HEK293 (cell line): ENCODE results near the gene TLCD3B.

Experiments used
- GLIS2 ChIP-seq: fragments of 450-650 bp; formaldehyde crosslinking; IDR thresholded peaks from 2 replicates; pipeline ENCODE4 v1.5.1; 2016; ENCODE audit warnings: missing biosample characterization, missing genetic modification characterization
- HIC1 ChIP-seq: fragments of 450-650 bp; formaldehyde crosslinking; IDR thresholded peaks from 2 replicates; pipeline ENCODE4 v1.5.1; 2016; ENCODE audit warnings: missing biosample characterization, missing genetic modification characterization
- IKZF3 ChIP-seq: fragments of 450-650 bp; IDR thresholded peaks from 2 replicates; pipeline ENCODE4 v1.5.0; 2018; ENCODE audit warnings: missing biosample characterization, mild to moderate bottlenecking, missing genetic modification characterization, moderate library complexity
- KLF10 ChIP-seq: fragments of 450-650 bp; IDR thresholded peaks from 2 replicates; pipeline ENCODE4 v1.5.1; 2018; ENCODE audit warnings: missing biosample characterization, mild to moderate bottlenecking, missing genetic modification characterization
- OSR2 ChIP-seq: fragments of 450-650 bp; formaldehyde crosslinking; IDR thresholded peaks from 2 replicates; pipeline ENCODE4 v1.5.1; 2016; ENCODE audit warnings: missing biosample characterization, missing genetic modification characterization
- SP3 ChIP-seq: fragments of 450-650 bp; formaldehyde crosslinking; IDR thresholded peaks from 2 replicates; pipeline ENCODE4 v1.5.1; 2016; ENCODE audit warnings: missing biosample characterization, missing genetic modification characterization
- TRIM28 ChIP-seq: IDR thresholded peaks from 2 replicates; pipeline ENCODE4 v1.6.1; 2011; ENCODE audit warnings: low read length, control low read depth, borderline replicate concordance
- YY1 ChIP-seq: fragments of 450-650 bp; formaldehyde crosslinking; IDR thresholded peaks from 2 replicates; pipeline ENCODE4 v1.5.1; 2018; ENCODE audit warnings: missing biosample characterization, missing genetic modification characterization
- ZBTB17 ChIP-seq: fragments of 450-650 bp; formaldehyde crosslinking; IDR thresholded peaks from 2 replicates; pipeline ENCODE4 v1.5.1; 2016; ENCODE audit warnings: missing biosample characterization, missing genetic modification characterization
- ZBTB20 ChIP-seq: fragments of 450-650 bp; formaldehyde crosslinking; IDR thresholded peaks from 2 replicates; pipeline ENCODE4 v1.5.1; 2016; ENCODE audit warnings: missing biosample characterization, missing genetic modification characterization
- ZBTB21 ChIP-seq: fragments of 450-650 bp; formaldehyde crosslinking; IDR thresholded peaks from 2 replicates; pipeline ENCODE4 v1.5.1; 2017; ENCODE audit warnings: missing biosample characterization, missing genetic modification characterization
- ZBTB7A ChIP-seq: fragments of 450-650 bp; formaldehyde crosslinking; IDR thresholded peaks from 2 replicates; pipeline ENCODE4 v1.5.1; 2016; ENCODE audit warnings: low read depth, missing biosample characterization, missing genetic modification characterization
- ZFP37 ChIP-seq: fragments of 450-650 bp; formaldehyde crosslinking; IDR thresholded peaks from 2 replicates; pipeline ENCODE4 v1.5.1; 2016; ENCODE audit warnings: missing biosample characterization, missing genetic modification characterization
- ZFP41 ChIP-seq: fragments of 450-650 bp; formaldehyde crosslinking; IDR thresholded peaks from 2 replicates; pipeline ENCODE4 v1.5.1; 2016; ENCODE audit warnings: missing biosample characterization, missing genetic modification characterization, borderline replicate concordance
- ZIC2 ChIP-seq: fragments of 450-650 bp; formaldehyde crosslinking; IDR thresholded peaks from 2 replicates; pipeline ENCODE4 v1.5.1; 2016; ENCODE audit warnings: missing biosample characterization, missing genetic modification characterization
- ZNF114 ChIP-seq: fragments of 450-650 bp; formaldehyde crosslinking; IDR thresholded peaks from 2 replicates; pipeline ENCODE4 v1.5.0; 2017; ENCODE audit warnings: missing biosample characterization, missing genetic modification characterization
- ZNF16 ChIP-seq: fragments of 450-650 bp; formaldehyde crosslinking; IDR thresholded peaks from 2 replicates; pipeline ENCODE4 v1.5.1; 2016; ENCODE audit warnings: low read depth, missing biosample characterization, missing genetic modification characterization
- ZNF175 ChIP-seq: fragments of 450-650 bp; formaldehyde crosslinking; IDR thresholded peaks from 2 replicates; pipeline ENCODE4 v1.5.1; 2016; ENCODE audit warnings: missing biosample characterization, missing genetic modification characterization
- ZNF19 ChIP-seq: fragments of 450-650 bp; formaldehyde crosslinking; IDR thresholded peaks from 2 replicates; pipeline ENCODE4; 2016; ENCODE audit warnings: missing biosample characterization, missing genetic modification characterization, low read depth
- ZNF2 ChIP-seq: fragments of 450-650 bp; formaldehyde crosslinking; IDR thresholded peaks from 2 replicates; pipeline ENCODE4 v1.5.1; 2016; ENCODE audit warnings: missing biosample characterization, missing genetic modification characterization
- ZNF221 ChIP-seq: fragments of 450-650 bp; formaldehyde crosslinking; IDR thresholded peaks from 2 replicates; pipeline ENCODE4 v1.5.1; 2017; ENCODE audit warnings: missing biosample characterization, missing genetic modification characterization, borderline replicate concordance
- ZNF341 ChIP-seq: fragments of 450-650 bp; formaldehyde crosslinking; IDR thresholded peaks from 2 replicates; pipeline ENCODE4; 2016; ENCODE audit warnings: low read depth, missing biosample characterization, missing genetic modification characterization
- ZNF391 ChIP-seq: fragments of 450-650 bp; formaldehyde crosslinking; IDR thresholded peaks from 2 replicates; pipeline ENCODE4 v1.5.1; 2016; ENCODE audit warnings: low read depth, missing biosample characterization, missing genetic modification characterization, borderline replicate concordance
- ZNF473 ChIP-seq: fragments of 450-650 bp; formaldehyde crosslinking; IDR thresholded peaks from 2 replicates; pipeline ENCODE4 v1.5.1; 2017; ENCODE audit warnings: missing biosample characterization, missing genetic modification characterization
- ZNF596 ChIP-seq: fragments of 450-650 bp; IDR thresholded peaks from 2 replicates; pipeline ENCODE4 v1.5.0; 2018; ENCODE audit warnings: missing biosample characterization, mild to moderate bottlenecking, missing genetic modification characterization, moderate library complexity
- ZNF600 ChIP-seq: fragments of 450-650 bp; formaldehyde crosslinking; IDR thresholded peaks from 2 replicates; pipeline ENCODE4 v1.5.1; 2016; ENCODE audit warnings: missing biosample characterization, missing genetic modification characterization
- ZNF624 ChIP-seq: fragments of 450-650 bp; formaldehyde crosslinking; IDR thresholded peaks from 2 replicates; pipeline ENCODE4 v1.5.1; 2017; ENCODE audit warnings: missing biosample characterization, missing genetic modification characterization
- ZNF639 ChIP-seq: fragments of 450-650 bp; formaldehyde crosslinking; IDR thresholded peaks from 2 replicates; pipeline ENCODE4 v1.5.1; 2016; ENCODE audit warnings: missing biosample characterization, missing genetic modification characterization
- TF ChIP-seq, protein P1 (sequence below): fragments of 450-650 bp; formaldehyde crosslinking; IDR thresholded peaks from 2 replicates; pipeline ENCODE4 v1.5.1; 2016; ENCODE audit warnings: missing biosample characterization, missing genetic modification characterization, low read depth
- TF ChIP-seq, protein P2 (sequence below): fragments of 450-650 bp; formaldehyde crosslinking; IDR thresholded peaks from 2 replicates; pipeline ENCODE4 v1.5.1; 2016; ENCODE audit warnings: missing biosample characterization, missing genetic modification characterization
- TF ChIP-seq, protein P3 (sequence below): fragments of 450-650 bp; formaldehyde crosslinking; IDR thresholded peaks from 2 replicates; pipeline ENCODE4 v1.5.1; 2016; ENCODE audit warnings: missing biosample characterization, missing genetic modification characterization

TLCD3B gene

GRCh38 chr16:29995911-29996765 is 34.9 kb downstream of the TLCD3B start, which contains the start of gene INO80E (continued):
- TF ChIP-seq ZNF639 (tag by site-specific recombination) (peak; percentile 77; the same call in 1 of the 2 replicates), ZNF221 (0 out of 2 replicates have a peak, but pooled peaks have one; percentile 59), ZNF341 (tag by site-specific recombination) (peak; percentile 90), ZNF114 (tag by site-specific recombination) (no peak), ZNF473 (tag by site-specific recombination) (no peak), IKZF3 (0 out of 2 replicates have a peak, but pooled peaks have one; percentile 3), ZNF16 (0 out of 2 replicates have a peak, but pooled peaks have one; percentile 32), ZFP37 (tag by site-specific recombination) (peak; percentile 35; the same call in 1 of the 2 replicates), ZBTB20 (tag by site-specific recombination) (peak; percentile 100), ZNF624 (no peak), ZBTB7A (tag by site-specific recombination) (peak; percentile 25; the same call in 1 of the 2 replicates), ZNF19 (tag by site-specific recombination) (no peak; the same call in 1 of the 2 replicates), ZNF600 (0 out of 2 replicates have a peak, but pooled peaks have one; percentile 46), ZBTB21 (peak; percentile 98), ZNF596 (tag by site-specific recombination) (0 out of 2 replicates have a peak, but pooled peaks have one; percentile 26), KLF10 (peak; percentile 76; the same call in 1 of the 2 replicates), GLIS2 (tag by site-specific recombination) (peak; percentile 88), ZNF175 (tag by site-specific recombination) (no peak), ZBTB17 (tag by site-specific recombination) (peak; percentile 86), OSR2 (tag by site-specific recombination) (peak; percentile 94), ZFP41 (tag by site-specific recombination) (no peak), SP3 (tag by site-specific recombination) (peak; percentile 95), ZNF391 (tag by site-specific recombination) (0 out of 2 replicates have a peak, but pooled peaks have one; percentile 6), ZIC2 (tag by site-specific recombination) (peak; percentile 74), YY1 (tag by site-specific recombination) (peak; percentile 95), ZNF2 (tag by site-specific recombination) (0 out of 2 replicates have a peak, but pooled peaks have one; percentile 35), HIC1 (tag by site-specific recombination) (peak; percentile 50; the same call in 1 of the 2 replicates), TRIM28 (no peak)
- TF ChIP-seq, protein P1, sequence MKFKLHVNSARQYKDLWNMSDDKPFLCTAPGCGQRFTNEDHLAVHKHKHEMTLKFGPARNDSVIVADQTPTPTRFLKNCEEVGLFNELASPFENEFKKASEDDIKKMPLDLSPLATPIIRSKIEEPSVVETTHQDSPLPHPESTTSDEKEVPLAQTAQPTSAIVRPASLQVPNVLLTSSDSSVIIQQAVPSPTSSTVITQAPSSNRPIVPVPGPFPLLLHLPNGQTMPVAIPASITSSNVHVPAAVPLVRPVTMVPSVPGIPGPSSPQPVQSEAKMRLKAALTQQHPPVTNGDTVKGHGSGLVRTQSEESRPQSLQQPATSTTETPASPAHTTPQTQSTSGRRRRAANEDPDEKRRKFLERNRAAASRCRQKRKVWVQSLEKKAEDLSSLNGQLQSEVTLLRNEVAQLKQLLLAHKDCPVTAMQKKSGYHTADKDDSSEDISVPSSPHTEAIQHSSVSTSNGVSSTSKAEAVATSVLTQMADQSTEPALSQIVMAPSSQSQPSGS (tag by site-specific recombination): peak; percentile 85
- TF ChIP-seq, protein P2, sequence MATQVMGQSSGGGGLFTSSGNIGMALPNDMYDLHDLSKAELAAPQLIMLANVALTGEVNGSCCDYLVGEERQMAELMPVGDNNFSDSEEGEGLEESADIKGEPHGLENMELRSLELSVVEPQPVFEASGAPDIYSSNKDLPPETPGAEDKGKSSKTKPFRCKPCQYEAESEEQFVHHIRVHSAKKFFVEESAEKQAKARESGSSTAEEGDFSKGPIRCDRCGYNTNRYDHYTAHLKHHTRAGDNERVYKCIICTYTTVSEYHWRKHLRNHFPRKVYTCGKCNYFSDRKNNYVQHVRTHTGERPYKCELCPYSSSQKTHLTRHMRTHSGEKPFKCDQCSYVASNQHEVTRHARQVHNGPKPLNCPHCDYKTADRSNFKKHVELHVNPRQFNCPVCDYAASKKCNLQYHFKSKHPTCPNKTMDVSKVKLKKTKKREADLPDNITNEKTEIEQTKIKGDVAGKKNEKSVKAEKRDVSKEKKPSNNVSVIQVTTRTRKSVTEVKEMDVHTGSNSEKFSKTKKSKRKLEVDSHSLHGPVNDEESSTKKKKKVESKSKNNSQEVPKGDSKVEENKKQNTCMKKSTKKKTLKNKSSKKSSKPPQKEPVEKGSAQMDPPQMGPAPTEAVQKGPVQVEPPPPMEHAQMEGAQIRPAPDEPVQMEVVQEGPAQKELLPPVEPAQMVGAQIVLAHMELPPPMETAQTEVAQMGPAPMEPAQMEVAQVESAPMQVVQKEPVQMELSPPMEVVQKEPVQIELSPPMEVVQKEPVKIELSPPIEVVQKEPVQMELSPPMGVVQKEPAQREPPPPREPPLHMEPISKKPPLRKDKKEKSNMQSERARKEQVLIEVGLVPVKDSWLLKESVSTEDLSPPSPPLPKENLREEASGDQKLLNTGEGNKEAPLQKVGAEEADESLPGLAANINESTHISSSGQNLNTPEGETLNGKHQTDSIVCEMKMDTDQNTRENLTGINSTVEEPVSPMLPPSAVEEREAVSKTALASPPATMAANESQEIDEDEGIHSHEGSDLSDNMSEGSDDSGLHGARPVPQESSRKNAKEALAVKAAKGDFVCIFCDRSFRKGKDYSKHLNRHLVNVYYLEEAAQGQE (tag by site-specific recombination): peak; percentile 22; the same call in 1 of the 2 replicates
- TF ChIP-seq, protein P3, sequence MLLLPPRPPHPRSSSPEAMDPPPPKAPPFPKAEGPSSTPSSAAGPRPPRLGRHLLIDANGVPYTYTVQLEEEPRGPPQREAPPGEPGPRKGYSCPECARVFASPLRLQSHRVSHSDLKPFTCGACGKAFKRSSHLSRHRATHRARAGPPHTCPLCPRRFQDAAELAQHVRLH (tag by site-specific recombination): peak; percentile 72; the same call in 1 of the 2 replicates
